Adipocyte (in vitro differentiated cells): ENCODE results near the gene HMGB1.

Source experiments
- DNase-seq: peaks from one replicate; pipeline ENCODE4 v3.0.0-alpha.2; 2015; ENCODE audit warnings: low read depth
- H3K27me3 ChIP-seq: replicated peaks from 2 replicates; pipeline ENCODE4 v1.7.0; 2013; ENCODE audit warnings: mild to moderate bottlenecking, low read length, moderate library complexity; ENCODE audit not compliant: control insufficient read depth, insufficient read depth
- H3K36me3 ChIP-seq: 2 replicates; pipeline ENCODE4 v1.7.0; 2013; ENCODE audit warnings: low read length, mild to moderate bottlenecking, moderate library complexity; ENCODE audit not compliant: control insufficient read depth, insufficient read depth, severe bottlenecking
- H3K4me1 ChIP-seq: 2 replicates; pipeline ENCODE4 v1.7.0; 2013; ENCODE audit warnings: mild to moderate bottlenecking, low read length, moderate library complexity; ENCODE audit not compliant: control insufficient read depth, insufficient read depth
- H3K4me3 ChIP-seq: 2 replicates; pipeline ENCODE4 v1.7.0; 2013; ENCODE audit warnings: mild to moderate bottlenecking, low read length, moderate library complexity
- H3K9ac ChIP-seq: 2 replicates; pipeline ENCODE4 v1.7.0; 2013; ENCODE audit warnings: mild to moderate bottlenecking, low read length, moderate library complexity
- H3K9me3 ChIP-seq: 2 replicates; pipeline ENCODE4 v1.7.0; 2013; ENCODE audit warnings: mild to moderate bottlenecking, low read length, moderate library complexity; ENCODE audit not compliant: control insufficient read depth

The HMGB1 gene

GRCh38 chr13:30465593-30466357 lies at the start of gene HMGB1:
HMGB1 (minus strand) TSS chr13:30465936; CDS start chr13:30463680, 2,256 bp downstream.
- peak within 1 kb of the TSS; percentile 84 for H3K4me3 ChIP-seq

GRCh38 chr13:30510811-30511371 lies 45.2 kb upstream of the HMGB1 start:
- Histone ChIP-seq H3K9ac (no peak overlapping the region), H3K27me3 (no peaks in the 10 kb centered on the region), H3K4me1 (no peaks in the 10 kb centered on the region), H3K36me3 (no peaks in the 10 kb centered on the region), H3K9me3 (no peaks in the 10 kb centered on the region), H3K4me3 (no peak overlapping the region)
- no peak for DNase-seq

More at GRCh38 chr13:30465593-30466357, at the start of gene HMGB1:
- H3K9ac ChIP-seq = peak within 1 kb of the TSS; percentile 90
- DNase-seq = peak; percentile 100
- no peaks in the 10 kb centered on the region for H3K27me3 ChIP-seq
- peaks cover 19% of the 10 kb centered on the region for H3K36me3 ChIP-seq
- H3K4me1 ChIP-seq = peaks cover 24% of the 10 kb centered on the region
- H3K9me3 ChIP-seq = no peaks in the 10 kb centered on the region

GRCh38 chr13:30510091-30510490 lies 44.4 kb upstream of the HMGB1 start:
- Histone ChIP-seq H3K27me3 (no peaks in the 10 kb centered on the region), H3K9ac (no peak overlapping the region), H3K4me3 (no peak overlapping the region), H3K36me3 (no peaks in the 10 kb centered on the region), H3K9me3 (no peaks in the 10 kb centered on the region), H3K4me1 (no peaks in the 10 kb centered on the region)
- no peak for DNase-seq

GRCh38 chr13:30509254-30510050 lies 43.7 kb upstream of the HMGB1 start:
- Histone ChIP-seq H3K9me3 (no peaks in the 10 kb centered on the region), H3K4me3 (no peak overlapping the region), H3K9ac (no peak overlapping the region), H3K36me3 (no peaks in the 10 kb centered on the region), H3K4me1 (peaks cover 2% of the 10 kb centered on the region), H3K27me3 (no peaks in the 10 kb centered on the region)
- DNase-seq = no peak

- H3K4me3 ChIP-seq = no peak overlapping the region
- H3K27me3 ChIP-seq = no peaks in the 10 kb centered on the region
- peak; percentile 35 for DNase-seq
- H3K9ac ChIP-seq = no peak overlapping the region
- no peaks in the 10 kb centered on the region for H3K36me3 ChIP-seq
- H3K4me1 ChIP-seq = peaks cover 6% of the 10 kb centered on the region
- no peaks in the 10 kb centered on the region for H3K9me3 ChIP-seq
These were observed 38.3 kb upstream of the HMGB1 start for GRCh38 chr13:30504081-30504480.

GRCh38 chr13:30502237-30502636 lies 36.5 kb upstream of the HMGB1 start:
- H3K4me3 ChIP-seq = no peak overlapping the region
- DNase-seq = no peak
- peaks cover 6% of the 10 kb centered on the region for H3K4me1 ChIP-seq
- H3K9me3 ChIP-seq = no peaks in the 10 kb centered on the region
- no peaks in the 10 kb centered on the region for H3K27me3 ChIP-seq
- no peaks in the 10 kb centered on the region for H3K36me3 ChIP-seq
- no peak overlapping the region for H3K9ac ChIP-seq

- no peak overlapping the region for H3K4me3 ChIP-seq
- H3K9me3 ChIP-seq = no peaks in the 10 kb centered on the region
- peaks cover 3% of the 10 kb centered on the region for H3K4me1 ChIP-seq
- DNase-seq = no peak
- no peaks in the 10 kb centered on the region for H3K27me3 ChIP-seq
- H3K36me3 ChIP-seq = no peaks in the 10 kb centered on the region
- no peak overlapping the region for H3K9ac ChIP-seq
These were observed 33.6 kb upstream of the HMGB1 start for GRCh38 chr13:30499338-30499737.

- Histone ChIP-seq H3K9ac (no peak overlapping the region), H3K27me3 (no peaks in the 10 kb centered on the region), H3K9me3 (no peaks in the 10 kb centered on the region), H3K4me3 (no peak overlapping the region), H3K4me1 (no peaks in the 10 kb centered on the region), H3K36me3 (no peaks in the 10 kb centered on the region)
- no peak for DNase-seq
These were observed 30.4 kb upstream of the HMGB1 start for GRCh38 chr13:30496147-30496546.

- Histone ChIP-seq H3K36me3 (no peaks in the 10 kb centered on the region), H3K9me3 (no peaks in the 10 kb centered on the region), H3K27me3 (no peaks in the 10 kb centered on the region), H3K9ac (no peak overlapping the region), H3K4me3 (no peak overlapping the region), H3K4me1 (no peaks in the 10 kb centered on the region)
- no peak for DNase-seq
These were observed 30.0 kb upstream of the HMGB1 start for GRCh38 chr13:30495746-30496145.

- Histone ChIP-seq H3K9ac (no peak overlapping the region), H3K4me3 (no peak overlapping the region), H3K27me3 (no peaks in the 10 kb centered on the region), H3K36me3 (no peaks in the 10 kb centered on the region), H3K9me3 (no peaks in the 10 kb centered on the region), H3K4me1 (no peaks in the 10 kb centered on the region)
- DNase-seq = no peak
These were observed 28.1 kb upstream of the HMGB1 start for GRCh38 chr13:30493658-30494381.

- no peak overlapping the region for H3K4me3 ChIP-seq
- no peak for DNase-seq
- H3K27me3 ChIP-seq = no peaks in the 10 kb centered on the region
- H3K9ac ChIP-seq = no peak overlapping the region
- no peaks in the 10 kb centered on the region for H3K4me1 ChIP-seq
- H3K9me3 ChIP-seq = no peaks in the 10 kb centered on the region
- no peaks in the 10 kb centered on the region for H3K36me3 ChIP-seq
These were observed 21.3 kb upstream of the HMGB1 start for GRCh38 chr13:30487075-30487470.
